Medulla oblongata (tissue), 1 donor: Measurements from ENCODE around the gene EPX.

Experiments used
- DNase-seq: peaks from one replicate; pipeline ENCODE4 v3.0.0-alpha.2; 2015; ENCODE audit errors: extremely low spot score

EPX gene

GRCh38 chr17:58229384-58229783, 36.9 kb downstream of the EPX start:
- no peak for DNase-seq

- no peak for DNase-seq
These were observed 37.4 kb downstream of the EPX start for GRCh38 chr17:58229881-58230280.

GRCh38 chr17:58231641-58232040, 39.1 kb downstream of the EPX start:
- no peak for DNase-seq

GRCh38 chr17:58232707-58233156, 40.2 kb downstream of the EPX start:
- DNase-seq: peak; percentile 56

GRCh38 chr17:58233543-58233942, 41.0 kb downstream of the EPX start:
- DNase-seq: peak; percentile 21

GRCh38 chr17:58234512-58234911, 42.0 kb downstream of the EPX start:
- DNase-seq: no peak

- no peak for DNase-seq
These were observed 43.3 kb downstream of the EPX start for GRCh38 chr17:58235821-58236220.

- DNase-seq: no peak
These were observed 43.9 kb downstream of the EPX start for GRCh38 chr17:58236394-58236793.

- DNase-seq: no peak
These were observed 45.7 kb downstream of the EPX start, which contains the start of gene LPO for GRCh38 chr17:58238147-58238634. TSS of gene LPO (plus strand) at chr17:58238584. CDS start at chr17:58242980, 4,396 bp downstream.

GRCh38 chr17:58239987-58240386, 47.5 kb downstream of the EPX start:
- no peak for DNase-seq

- no peak for DNase-seq
These were observed 49.8 kb downstream of the EPX start for GRCh38 chr17:58242171-58242784.

- DNase-seq: no peak
These were observed 52.4 kb downstream of the EPX start for GRCh38 chr17:58244963-58245362.

- no peak for DNase-seq
These were observed 53.0 kb downstream of the EPX start for GRCh38 chr17:58245428-58246103.

GRCh38 chr17:58246104-58246740, 53.7 kb downstream of the EPX start:
- no peak for DNase-seq

- DNase-seq: no peak
These were observed 54.3 kb downstream of the EPX start for GRCh38 chr17:58246781-58247180.

- DNase-seq: no peak
These were observed 55.2 kb downstream of the EPX start for GRCh38 chr17:58247511-58248363.

GRCh38 chr17:58248955-58249269, 56.4 kb downstream of the EPX start:
- no peak for DNase-seq

GRCh38 chr17:58249270-58250133, 57.0 kb downstream of the EPX start:
- peak; percentile 66 for DNase-seq

GRCh38 chr17:58250344-58251011, 58.0 kb downstream of the EPX start:
- no peak for DNase-seq

GRCh38 chr17:58252141-58252540, 59.6 kb downstream of the EPX start:
- no peak for DNase-seq
